NCI-H2196 treated with DMSO at 0.1 percent for 48 hours (cell line): Measurements from ENCODE around the gene LAMA3.
A peak's percentile ranks its signal among the peaks of the same experiment; 100 is the strongest.

Source experiments
- DNase-seq: peaks from one replicate; lab custom pipeline; 2025; ENCODE audit not compliant: unreplicated experiment; lab: John Stamatoyannopoulos, UW

The LAMA3 gene

DNA sequence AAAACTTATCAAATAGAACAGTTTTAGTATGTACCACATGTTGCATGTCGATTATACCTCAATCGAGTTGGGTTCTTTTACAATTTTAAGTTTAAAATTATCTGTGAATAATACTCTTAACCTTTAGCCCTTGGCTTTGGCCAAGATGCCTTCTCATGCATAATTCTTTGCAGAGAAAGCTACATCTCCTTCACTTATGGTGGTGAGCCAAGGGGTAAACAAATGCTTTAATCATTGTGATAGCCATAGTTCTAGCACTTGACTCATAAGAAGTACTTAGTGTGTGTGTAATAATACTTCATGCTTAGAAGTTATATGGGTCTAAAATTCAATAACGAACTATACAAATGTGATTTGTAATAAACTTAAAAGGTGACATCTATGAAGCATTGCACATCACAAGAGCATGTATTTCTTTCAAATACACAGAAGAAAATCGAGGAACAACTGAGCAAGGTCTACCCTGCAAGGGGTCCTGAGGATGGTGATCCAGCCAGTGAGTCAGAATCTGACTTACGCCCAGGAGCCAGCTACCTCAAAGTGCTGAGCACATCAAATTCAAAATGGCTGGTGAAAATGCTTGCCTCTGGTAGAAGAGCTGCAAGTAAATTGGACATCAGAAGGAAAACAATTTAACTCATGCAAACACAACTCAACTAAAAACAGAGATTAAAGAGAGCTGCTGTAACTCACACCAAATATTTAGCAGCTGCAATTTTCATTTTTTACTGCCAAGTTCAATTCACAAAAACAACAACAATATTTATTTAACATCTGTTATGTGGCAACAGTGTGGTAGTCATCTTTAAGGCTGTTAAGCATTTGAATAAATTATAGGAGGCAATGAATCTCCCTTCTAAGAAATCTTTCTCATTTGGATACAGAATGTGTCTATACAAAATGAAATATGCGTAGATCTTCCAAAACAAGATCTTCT, 301.5 kb downstream of the LAMA3 start:
- DNase-seq: no peak

DNA sequence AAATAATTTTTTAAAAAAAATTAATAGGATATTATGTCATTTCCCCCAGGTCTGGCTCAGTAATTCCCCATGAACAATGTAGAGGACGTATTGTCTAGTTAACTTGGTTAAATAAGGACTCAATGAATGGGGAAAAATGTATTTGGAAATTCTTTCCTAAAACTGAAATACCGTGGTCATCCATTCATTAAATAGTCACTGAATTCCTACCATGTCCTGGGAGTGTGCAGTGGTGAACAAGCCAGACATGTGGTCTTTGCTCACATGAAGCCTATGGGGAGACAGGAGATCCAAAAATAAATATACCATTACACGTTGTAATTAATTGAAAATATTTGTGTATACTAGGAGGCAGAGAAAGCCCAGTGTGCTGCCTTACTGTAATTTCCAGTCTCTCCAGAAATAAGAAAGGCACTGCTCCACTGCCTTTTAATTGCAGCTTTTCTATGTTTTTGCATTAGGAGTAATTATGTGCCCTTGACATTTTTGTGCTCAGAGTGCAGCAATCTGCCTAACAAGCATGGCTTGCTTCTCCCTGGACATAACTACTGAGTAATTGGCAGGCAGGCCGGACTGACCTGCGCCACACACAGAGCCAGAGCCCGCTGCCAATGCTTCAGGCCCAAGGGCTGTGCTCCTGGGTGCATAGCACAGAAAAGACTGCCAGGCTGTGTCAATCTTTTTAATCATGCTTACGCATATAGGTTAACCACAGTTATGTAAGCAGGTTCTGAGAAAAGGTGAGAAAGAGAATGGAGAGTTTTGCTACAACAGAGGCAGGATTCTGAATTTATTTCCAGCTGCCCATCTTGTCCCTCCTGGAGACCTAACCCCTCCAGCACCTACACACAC, 303.1 kb downstream of the LAMA3 start:
- no peak for DNase-seq

DNA sequence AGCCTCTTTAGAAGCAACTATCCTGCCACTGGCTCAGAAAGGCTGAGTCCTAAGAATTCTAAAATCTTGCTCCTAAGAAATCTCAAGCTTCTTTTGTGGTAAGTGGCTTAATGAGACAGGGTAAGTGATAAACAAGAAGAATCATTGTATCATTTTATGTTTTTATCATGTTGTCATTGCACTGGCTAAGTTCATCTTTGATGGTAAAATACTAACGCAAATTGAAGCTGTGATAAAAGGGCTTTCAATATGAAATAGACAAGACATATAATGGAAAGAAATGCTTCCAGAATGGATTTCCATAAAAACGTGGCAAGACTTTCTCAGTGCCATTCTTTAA, 303.7 kb downstream of the LAMA3 start:
- no peak for DNase-seq

DNA sequence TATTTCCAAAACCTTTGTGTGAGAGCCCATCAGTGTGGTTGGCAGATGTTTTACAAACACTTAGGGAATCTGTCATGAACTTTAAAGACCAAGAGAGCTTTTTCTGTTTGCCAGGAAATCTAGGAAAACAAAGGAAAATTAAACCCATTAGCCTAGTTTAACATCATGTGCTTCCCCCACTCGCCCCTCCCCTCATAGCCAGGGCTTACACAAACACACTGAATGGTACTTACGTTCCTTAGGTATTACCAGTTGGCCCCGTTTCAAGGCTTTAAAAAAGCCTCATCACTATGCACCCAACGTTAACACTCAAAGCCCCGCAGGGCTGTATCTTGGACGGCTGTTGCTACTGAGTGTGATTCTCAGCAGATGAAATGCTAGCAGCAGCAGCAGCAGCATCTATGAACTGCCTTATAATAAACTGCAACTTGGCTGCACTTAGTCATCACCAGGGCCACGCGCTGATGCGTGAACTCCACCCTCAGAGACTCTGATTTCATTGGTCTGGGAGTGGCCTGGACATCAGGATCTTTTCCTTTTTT, 305.2 kb downstream of the LAMA3 start:
- DNase-seq: peak; percentile 83

DNA sequence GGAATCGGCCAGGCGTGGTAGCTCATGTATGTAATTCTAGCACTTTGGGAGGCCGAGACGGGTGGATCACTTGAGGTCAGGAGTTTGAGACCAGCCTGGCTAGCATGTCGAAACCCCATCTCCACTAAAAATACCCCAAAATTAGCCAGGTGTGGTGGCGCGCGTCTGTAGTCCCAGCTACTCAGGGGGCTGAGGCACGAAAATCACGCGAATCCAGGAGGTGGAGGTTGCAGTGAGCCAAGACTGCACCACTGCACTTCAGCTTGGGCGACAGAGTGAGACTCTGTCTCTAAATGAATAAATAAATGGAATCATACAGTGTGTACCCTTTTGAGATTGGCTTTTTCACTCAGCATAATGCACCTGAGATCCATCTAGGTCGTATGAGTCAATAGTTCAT, 305.9 kb downstream of the LAMA3 start:
- no peak for DNase-seq

DNA sequence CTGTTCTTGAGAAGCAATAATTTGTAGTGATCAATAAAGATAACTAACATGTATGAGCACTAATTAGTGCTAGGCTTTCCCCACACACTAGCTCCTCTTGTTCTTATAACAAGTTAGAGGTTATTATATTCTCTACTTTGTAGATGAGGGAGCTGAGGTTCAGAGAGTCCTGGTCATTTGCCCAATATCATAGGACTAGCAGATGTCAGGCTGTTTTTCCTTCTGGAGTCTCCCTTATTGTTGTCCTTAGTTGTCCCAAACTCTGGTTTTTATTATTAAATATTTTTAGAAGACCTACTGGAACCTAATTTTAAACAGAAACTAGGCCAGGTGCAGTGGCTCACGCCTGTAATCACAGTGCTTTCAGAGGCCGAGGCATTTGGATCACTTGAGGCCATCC, 308.8 kb downstream of the LAMA3 start:
- DNase-seq: no peak

DNA sequence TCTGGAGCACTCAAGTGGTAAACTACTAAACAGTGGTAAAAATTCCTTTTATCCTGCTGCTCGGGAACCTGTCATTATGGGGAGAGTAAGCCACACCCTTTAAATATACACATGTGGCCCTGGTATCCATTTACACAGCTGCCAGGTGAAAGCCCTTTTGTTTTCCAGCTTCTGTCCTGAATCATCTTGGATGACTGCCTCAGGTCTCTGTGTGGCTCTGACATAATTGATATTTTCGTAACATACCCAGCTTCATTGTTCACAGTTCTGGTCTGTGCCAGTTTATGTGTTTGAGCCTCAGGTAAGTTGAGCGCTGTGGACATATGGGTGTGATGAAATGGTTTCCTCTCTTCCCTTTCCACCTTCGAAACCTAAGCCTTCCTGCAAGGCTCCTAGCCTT, 309.6 kb downstream of the LAMA3 start:
- DNase-seq: peak; percentile 92

DNA sequence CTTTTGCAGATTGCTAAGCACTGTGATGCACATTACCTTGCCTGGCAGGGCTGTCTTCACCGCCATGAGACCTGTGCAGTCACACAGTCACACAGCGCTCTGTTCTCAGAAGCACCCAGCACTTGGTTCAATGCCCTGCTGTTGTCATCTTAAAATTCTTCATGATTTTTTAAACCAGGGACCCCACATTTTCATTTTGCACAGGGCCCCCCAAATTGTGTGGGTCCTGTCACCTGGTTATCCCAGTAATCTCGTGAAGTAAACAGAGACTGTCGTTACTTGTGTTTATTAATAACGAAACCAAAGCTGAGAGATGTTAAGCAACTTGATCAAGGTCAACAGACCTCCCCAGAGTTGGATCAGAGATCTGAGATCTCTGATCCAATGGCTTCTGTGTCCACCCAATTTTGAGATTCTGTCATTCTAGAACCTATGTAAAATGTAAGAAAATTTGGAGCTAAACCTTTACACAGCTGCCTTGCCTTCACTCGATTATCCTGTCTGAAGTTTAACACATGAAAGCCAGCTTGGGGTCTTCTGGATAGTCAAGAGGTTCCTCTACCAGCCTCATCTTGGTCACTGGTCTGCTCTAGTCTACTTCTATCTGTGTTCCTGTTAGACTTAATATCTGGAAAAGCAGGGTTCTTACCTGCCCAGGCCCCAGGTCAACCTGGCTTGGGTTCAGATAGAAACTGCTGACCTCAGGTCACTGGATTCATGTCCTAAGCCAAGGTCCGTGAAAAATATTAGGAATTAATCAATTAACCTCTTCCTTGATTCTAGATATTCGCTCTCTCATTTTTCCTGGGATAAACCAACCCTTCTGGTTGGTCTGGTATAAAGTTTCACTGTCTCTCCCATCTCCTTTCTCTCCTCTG, 311.6 kb downstream of the LAMA3 start:
- DNase-seq: no peak

DNA sequence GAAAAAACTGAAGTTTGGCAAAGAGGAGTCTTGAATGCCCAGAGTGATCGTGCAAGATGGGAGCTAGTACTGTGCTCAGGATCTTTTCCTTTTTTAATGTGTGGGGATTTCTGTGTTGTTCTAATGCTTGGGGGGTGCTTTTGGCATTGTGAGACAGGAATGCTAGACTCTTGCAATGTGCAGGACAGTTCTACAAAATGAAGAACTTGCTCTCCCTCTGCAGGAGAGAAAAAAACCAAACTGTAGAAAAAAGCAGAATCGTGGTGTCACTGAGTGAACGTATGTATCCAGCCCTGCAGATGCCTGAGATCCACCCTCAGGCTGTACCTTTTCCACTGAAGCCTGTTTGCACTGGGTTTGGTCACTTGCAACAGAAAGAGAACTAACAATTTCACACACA, 313.2 kb downstream of the LAMA3 start:
- DNase-seq: no peak

DNA sequence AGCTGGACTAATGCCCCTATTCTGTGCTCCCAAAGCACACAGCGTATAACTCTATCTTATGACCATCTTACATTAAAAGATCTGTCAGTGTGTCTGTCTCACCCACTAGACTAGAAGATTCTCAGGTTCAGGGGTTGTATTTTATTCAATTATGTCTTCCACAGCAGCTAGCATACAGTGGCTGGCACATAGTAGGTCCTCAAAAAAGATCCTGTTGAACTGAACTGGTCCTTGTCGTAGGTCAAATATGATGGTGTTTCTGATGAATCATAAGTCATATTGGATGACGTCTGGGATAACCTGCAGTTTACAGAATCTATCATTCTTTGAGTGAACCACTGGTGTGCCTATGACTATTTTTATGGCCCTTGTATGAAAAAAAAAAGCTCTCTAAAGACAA, 314.0 kb downstream of the LAMA3 start:
- no peak for DNase-seq

DNA sequence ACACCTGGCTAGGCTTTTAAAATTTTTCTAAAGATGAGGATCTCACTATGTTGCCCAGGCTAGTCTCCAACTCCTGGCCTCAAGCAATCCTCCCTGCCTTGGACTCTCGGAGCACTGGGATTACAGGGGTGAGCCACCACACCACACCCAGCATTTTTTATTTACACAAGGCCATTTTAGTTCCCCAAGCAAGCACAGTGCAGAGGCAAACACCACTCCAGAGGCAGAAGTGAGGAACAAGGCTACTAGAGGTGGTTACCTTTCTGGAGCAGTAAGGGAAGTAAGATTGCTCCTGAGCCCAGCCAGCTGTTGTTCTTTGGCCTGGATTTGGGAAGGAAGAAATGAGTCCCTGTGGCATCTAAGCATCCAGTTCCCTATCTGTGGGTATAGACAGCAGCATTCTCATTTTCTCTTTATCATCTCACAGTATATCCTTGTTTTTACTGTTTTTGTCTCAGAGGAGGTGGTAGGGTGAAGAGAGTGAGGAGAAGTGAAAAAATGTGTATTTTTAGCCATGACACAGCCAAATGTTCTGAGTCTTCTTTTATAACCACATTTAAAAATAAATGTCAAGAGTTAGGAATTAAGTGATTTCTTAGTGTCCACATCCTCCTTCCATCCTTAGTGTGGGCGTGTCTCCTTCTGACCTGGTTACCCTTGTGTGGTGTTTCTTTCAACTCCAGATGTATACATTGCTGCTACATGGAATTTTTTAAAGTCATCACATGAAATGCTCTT, 314.8 kb downstream of the LAMA3 start:
- no peak for DNase-seq
